NCI-H146 treated with DMSO at 0.1 percent for 48 hours (cell line): ENCODE measurements around the gene KIAA0040.

Experiments
- DNase-seq: peaks from one replicate; lab custom pipeline; 2025; ENCODE audit not compliant: unreplicated experiment; lab: John Stamatoyannopoulos, UW

KIAA0040 gene

GRCh38 chr1:175145899-175146528 is 46.6 kb downstream of the KIAA0040 start:
- DNase-seq = no peak

DNA sequence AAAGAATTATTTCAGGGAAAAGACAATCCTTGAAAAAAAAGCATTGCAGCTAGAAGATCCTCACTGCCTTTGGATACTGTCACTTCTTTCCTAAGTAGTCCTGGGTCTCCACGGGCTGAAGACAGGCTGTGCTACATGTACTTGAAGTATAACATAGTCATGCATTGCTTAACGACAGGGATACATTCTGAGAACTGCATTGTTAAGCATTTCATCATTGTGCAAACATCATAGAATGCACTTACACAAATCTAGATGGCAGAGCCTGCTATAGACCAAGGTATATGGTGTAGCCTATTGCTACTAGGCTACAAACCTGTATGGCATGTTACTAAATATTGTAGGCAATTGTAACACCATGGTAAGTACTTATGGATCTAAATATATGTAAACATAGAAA is 54.0 kb downstream of the KIAA0040 start:
- no peak for DNase-seq

DNA sequence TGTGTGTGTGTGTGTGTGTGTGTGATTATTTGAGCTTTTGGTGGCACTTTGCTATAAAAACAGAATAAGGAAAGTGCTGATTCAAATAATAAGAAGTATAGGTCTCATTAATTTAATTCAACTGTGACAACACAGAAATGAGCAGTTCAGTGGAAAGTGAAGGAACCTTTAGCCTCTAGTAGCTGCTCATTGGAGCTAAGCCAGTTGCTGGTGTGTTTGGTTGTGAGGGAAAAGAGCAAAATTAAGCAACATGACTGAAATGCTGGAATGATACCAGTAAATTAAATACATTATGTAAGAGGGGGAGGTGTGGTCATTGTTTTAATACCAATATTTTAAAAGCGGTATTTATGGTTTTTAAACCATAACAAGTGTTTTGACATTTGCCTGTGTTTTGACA is 55.2 kb downstream of the KIAA0040 start:
- no peak for DNase-seq

- DNase-seq = no peak
Observed at GRCh38 chr1:175136246-175136645, 56.3 kb downstream of the KIAA0040 start.

- DNase-seq = no peak
Observed at GRCh38 chr1:175134500-175134899, 58.1 kb downstream of the KIAA0040 start.

- no peak for DNase-seq
Observed at GRCh38 chr1:175133673-175134435, 58.7 kb downstream of the KIAA0040 start.

GRCh38 chr1:175132436-175132835 is 60.1 kb downstream of the KIAA0040 start:
- DNase-seq = no peak

- DNase-seq = no peak
Observed at GRCh38 chr1:175131095-175131494, 61.5 kb downstream of the KIAA0040 start.

DNA sequence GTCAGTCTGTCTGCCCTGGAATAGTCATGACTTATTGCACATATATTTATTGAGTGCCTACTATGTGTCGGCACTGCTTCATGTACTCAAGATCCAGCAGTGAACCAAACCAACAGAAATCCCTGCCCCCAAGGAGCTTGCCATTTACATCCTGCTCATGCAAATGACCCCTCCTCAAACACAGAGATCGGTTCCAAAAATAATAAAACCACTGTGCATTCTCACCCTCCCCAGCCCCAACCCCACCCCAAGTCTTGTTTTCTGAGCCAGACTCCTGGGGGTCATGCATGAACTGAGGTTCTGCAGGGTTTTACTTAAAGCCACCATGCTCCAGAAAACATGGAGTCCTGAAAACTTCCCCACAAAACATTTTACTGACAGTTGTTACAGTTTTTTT is 61.9 kb downstream of the KIAA0040 start:
- no peak for DNase-seq

GRCh38 chr1:175129997-175130648 is 62.5 kb downstream of the KIAA0040 start:
- peak; percentile 33 for DNase-seq

DNA sequence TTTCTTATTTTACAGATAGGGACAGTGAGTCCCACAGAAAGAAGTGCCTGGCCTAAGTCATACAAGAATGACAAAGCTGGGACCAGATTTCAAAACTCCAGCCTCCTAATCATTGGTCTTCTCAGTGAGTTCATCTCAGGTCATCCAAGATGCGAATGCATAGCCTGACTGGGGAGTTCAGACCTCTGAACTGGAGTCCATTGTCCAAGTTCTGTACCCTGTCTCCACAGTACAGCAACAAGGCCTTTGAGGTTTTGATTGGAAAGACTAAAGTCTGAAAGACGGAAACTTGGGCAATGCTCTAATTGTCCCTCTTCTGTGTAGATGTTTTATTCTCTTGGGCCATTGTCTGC is 63.0 kb downstream of the KIAA0040 start:
- DNase-seq = no peak

DNA sequence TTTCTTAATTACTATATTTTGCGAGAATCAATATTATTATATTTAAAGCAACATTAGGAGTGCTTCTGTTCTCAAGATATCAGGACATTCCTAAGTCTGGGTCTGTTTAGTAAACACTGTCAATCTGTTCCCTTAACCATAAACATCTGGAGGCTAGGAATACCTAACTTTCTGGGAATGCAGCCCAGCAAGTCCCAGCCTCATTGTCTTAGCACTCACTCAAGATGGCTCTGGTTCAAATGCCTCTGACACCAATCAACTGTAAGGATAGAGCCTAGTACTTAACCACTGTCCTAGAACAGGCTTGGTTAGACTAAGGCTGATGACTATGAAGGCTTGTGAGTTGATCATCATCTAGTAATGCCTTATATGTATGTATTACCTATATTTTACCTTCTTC is 63.4 kb downstream of the KIAA0040 start:
- DNase-seq = no peak

DNA sequence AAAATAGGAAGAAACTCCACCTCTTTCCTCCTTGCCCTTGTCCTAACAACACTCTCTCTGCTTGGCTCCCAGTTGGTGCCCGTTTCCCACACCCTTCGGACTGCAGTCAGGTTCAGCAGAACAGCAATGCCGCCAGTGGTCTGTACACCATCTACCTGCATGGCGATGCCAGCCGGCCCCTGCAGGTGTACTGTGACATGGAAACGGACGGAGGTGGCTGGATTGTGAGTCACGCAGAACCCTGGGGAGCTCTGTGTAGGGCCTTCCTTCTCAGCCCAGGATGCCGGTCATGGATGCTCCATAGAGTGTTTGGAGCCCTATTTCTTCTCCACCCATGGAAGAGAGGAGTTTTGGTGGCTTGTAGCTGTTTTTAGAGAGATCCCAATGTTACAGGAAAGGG is 64.1 kb downstream of the KIAA0040 start:
- DNase-seq = no peak

DNA sequence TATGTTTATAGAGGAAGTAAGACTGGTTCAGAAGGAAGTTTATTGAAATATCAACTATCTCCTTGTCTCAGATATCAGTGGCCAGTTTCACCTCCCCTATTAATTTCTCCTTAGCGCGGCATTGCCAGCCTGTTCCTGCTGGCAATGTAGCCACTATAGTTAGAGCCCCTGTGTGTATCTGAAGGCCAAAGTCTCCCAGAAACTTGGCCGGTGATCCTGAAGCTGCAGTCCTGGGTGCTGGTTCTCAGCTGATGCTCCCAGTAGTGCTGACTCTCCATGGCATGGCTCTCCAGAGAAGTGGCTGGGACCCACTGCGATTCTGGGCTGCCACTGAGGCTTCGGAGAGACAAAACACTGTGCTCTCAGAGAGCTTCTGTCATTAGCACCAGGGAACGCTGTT is 65.0 kb downstream of the KIAA0040 start:
- DNase-seq = no peak

DNA sequence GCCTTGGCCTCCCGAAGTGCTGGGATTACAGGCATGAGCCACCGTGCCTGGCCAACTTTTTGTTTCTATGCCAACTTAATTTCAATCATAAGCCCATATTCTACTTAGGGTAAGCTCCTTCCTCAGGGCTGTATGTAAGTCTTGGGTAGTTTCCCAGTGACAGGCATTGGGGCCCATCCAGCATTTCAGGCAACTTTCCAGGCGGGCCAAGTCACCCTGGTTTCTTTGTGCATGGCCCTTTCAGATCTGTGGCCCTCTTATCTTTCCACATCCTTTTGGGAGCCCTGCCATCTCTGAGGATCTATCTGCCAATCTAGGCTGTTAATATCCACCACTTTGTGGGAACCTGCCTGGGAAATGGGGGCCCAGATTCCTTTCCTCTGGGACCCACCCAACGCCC is 66.2 kb downstream of the KIAA0040 start:
- DNase-seq = no peak

DNA sequence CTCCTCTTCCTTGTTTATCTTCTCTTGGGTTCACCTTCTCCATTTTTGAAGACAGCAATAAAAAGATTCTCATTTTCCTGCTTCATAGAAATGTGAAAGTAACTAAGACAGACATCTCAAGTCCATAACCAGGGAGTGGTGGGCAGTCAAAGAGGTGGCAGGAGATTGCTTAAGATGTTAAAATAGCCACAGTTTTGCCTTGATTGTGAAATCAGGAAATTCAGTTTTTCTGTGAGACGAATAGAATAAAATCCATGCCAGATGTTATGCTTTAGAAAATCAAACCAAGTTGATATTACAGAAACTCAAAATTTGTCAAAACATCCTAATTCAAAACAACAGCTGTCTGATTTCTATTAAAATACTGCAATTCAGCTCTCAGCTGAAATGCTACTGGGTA is 67.7 kb downstream of the KIAA0040 start:
- DNase-seq = no peak

DNA sequence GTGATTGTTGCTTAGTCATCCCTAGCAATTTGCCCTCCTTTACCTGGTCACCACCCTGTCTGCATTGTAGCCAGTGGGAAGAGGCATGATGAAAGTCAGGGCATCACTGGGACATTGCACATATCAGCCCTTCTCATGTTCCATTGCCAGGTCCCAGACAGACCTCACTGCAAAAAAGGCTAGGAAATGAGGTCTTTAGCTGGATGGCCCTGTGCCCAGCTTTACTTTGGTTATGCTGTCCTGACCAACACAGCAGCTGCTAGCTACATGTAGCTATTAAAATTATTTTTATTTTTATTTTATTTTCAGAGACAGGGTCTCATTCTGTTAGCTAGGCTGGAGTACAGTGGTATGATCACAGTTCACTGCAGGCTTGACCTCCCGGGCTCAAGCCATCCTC is 72.1 kb downstream of the KIAA0040 start:
- no peak for DNase-seq

GRCh38 chr1:175118375-175119367 is 73.9 kb downstream of the KIAA0040 start:
- no peak for DNase-seq

GRCh38 chr1:175116903-175117302 is 75.7 kb downstream of the KIAA0040 start:
- no peak for DNase-seq

DNA sequence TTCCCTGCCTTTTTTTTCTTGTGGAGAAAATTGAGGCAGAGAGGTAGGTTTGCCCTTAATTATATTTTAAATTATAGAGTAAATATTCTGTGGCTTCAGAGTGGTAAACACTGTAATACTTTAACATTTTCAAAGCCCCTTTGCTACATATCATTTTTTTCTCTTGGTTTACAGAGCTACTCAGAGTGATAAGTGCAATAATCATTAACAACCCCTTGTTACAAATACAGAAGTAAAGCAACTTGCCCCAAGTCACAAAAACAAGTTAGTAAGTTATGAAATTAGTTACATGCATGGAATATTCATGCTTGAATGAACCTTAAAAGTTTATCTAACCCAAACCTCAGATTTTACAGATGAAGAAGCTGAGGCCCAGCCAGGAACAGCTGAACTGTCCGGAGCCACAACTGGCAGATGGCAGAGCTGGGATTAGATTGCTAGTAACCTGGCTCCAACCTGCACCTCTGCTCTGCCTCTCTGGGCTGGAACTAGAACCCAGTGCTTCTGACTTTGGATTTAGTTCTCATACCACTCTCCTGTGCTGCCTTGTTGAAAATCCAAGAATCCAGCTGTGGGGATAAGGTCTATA is 76.3 kb downstream of the KIAA0040 start:
- DNase-seq = no peak

DNA sequence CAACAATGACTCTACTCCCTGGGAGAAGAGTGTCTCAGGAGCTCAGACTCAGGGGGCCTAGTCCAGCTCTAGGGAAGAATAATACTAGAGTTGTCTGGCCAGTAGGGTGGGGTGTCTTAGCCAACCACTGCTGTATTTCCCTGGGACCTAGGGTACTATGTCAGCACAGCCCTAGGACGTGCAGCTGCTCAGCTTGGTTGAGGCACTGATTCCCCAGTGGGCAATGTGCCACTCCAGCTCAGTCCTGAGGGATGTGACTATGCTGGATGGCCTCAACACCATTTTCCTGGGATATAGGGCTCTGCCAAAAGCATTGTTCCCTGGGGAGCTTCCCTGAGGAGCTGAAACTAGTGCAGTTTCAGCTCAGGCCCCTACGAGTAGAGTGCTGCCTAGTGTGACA is 77.6 kb downstream of the KIAA0040 start:
- no peak for DNase-seq
